ENCODE measurements around the gene ADRM1.

ADRM1 gene

DNA sequence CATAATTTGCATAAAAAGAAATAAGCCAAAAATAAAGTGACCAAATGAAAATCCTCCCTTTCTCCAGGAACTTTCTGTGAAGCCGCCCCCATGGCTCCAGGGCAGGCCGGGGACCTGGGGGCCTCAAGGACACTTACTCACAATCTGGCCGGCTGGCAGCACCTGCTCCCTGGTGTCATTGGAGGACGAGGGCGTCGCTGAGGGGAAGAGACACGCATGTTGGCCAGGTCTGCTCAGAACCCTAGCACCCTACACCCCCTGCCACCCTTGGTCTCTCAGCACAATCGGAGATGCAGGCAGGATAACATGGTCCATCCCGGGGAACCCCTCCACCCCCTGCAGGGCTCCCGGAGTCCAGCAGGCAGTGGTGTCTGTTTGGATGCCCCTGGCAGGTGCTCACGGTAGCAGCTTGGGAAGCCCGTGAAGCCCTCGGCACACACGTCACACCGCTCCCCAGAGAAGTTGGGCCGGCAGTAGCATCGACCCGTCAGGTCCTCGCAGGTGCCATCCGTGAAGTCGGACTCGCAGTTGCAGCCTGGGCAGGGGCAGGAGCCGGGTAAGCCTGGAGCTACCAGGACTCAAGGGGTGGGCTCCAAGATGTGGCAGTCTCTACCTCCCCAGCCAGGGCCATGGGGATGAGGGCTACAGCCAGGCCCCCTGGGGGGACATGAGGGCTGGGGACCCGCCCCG, 43.0 kb downstream of the ADRM1 start:
- H3K4me3 ChIP-seq (ENCODE audit: low read depth, low read length), result no peak overlapping the region
- TF ChIP-seq, protein P1, sequence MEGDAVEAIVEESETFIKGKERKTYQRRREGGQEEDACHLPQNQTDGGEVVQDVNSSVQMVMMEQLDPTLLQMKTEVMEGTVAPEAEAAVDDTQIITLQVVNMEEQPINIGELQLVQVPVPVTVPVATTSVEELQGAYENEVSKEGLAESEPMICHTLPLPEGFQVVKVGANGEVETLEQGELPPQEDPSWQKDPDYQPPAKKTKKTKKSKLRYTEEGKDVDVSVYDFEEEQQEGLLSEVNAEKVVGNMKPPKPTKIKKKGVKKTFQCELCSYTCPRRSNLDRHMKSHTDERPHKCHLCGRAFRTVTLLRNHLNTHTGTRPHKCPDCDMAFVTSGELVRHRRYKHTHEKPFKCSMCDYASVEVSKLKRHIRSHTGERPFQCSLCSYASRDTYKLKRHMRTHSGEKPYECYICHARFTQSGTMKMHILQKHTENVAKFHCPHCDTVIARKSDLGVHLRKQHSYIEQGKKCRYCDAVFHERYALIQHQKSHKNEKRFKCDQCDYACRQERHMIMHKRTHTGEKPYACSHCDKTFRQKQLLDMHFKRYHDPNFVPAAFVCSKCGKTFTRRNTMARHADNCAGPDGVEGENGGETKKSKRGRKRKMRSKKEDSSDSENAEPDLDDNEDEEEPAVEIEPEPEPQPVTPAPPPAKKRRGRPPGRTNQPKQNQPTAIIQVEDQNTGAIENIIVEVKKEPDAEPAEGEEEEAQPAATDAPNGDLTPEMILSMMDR (IDR thresholded peaks at IDR 0.05; ENCODE audit: low read depth, low read length), result no peak

DNA sequence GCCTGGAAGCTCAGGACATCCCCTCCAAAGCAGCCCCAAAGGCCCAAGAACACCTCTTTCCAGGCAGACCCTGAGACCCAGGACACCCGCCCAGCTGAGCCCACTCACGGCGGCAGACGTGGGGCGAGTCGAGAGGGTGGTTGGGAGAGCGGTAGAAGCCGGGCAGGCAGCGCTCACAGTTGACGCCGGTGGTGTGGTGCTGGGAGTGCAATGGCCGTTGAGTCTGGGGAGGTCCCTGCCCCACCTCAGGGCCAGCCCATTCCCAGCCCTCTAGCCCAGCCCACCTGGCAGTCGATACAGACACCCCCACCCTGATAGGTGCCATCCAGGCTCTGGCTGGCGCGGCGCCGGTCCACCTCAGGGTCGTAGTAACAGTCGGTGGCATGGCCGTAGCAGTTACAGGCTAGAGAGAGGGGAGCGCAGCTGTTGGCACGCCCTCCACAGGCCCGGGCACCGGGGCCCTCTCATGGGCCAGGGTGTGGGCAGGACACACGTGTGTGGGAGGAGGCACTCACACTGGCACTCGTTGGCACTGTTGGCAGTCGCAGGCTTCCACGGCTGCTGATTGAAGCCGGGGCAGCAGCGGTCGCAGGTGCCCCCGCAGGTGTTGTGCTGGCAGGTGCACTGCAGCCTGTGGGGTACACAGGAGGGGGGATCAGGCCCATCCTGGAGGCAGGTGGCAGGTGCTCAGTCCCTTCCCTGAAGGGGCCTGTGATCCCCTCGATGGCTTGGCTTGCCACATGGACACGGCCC, 43.8 kb downstream of the ADRM1 start:
- H3K4me3 ChIP-seq (ENCODE audit: low read depth, low read length), result no peak overlapping the region
- TF ChIP-seq, protein P1 (IDR thresholded peaks at IDR 0.05; ENCODE audit: low read depth, low read length), result no peak

DNA sequence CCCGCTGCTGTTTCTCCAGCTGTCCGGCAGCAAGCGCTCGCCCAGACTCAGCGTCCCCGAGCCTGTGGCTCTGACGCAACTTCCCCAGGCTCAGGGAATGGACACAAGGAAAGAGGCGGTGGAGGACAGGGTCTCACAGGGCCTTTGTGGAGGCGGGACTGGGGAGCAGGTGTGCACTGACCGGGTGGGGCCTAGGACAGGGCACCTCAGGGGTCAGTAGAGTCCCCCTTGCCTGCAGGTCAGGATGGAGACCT, 44.3 kb downstream of the ADRM1 start:
- TF ChIP-seq, protein P1 (IDR thresholded peaks at IDR 0.05; ENCODE audit: low read depth, low read length), result no peak

DNA sequence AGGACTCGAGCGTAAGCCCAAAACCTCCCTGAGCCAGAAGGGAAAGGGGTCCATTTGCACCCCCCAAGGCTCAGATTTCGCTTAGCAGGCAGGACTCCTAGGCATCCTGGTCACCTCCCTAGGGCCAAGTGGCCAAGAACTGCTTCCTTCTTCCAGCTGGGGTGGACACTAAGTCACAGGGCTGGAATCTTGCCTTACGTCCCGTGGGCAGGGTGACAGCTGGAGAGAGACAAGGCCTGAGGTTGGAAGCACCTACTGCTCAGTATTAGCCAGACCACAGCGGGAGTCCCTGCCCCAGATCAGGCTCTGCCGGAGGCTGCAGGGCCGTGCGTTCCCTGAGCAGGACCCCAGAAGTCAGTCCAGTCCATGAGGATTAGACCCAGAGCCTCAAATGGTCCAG, 44.6 kb downstream of the ADRM1 start:
- H3K4me3 ChIP-seq (ENCODE audit: low read depth, low read length), result no peak overlapping the region
- TF ChIP-seq, protein P1 (IDR thresholded peaks at IDR 0.05; ENCODE audit: low read depth, low read length), result no peak

More for the DNA sequence above, 44.3 kb downstream of the ADRM1 start:
- H3K4me3 ChIP-seq (ENCODE audit: low read depth, low read length), result no peak overlapping the region

GRCh38 chr20:62348604-62349003, 45.8 kb downstream of the ADRM1 start:
- no peak overlapping the region for H3K4me3 ChIP-seq (ENCODE audit: low read depth, low read length)
- TF ChIP-seq, protein P1 (IDR thresholded peaks at IDR 0.05; ENCODE audit: low read depth, low read length), result no peak

GRCh38 chr20:62349556-62350097, 46.8 kb downstream of the ADRM1 start:
- TF ChIP-seq, protein P1 (IDR thresholded peaks at IDR 0.05; ENCODE audit: low read depth, low read length), result no peak
- no peak overlapping the region for H3K4me3 ChIP-seq (ENCODE audit: low read depth, low read length)

GRCh38 chr20:62350098-62350628, 47.4 kb downstream of the ADRM1 start:
- no peak overlapping the region for H3K4me3 ChIP-seq (ENCODE audit: low read depth, low read length)
- TF ChIP-seq, protein P1 (IDR thresholded peaks at IDR 0.05; ENCODE audit: low read depth, low read length), result no peak

Data from WI38 (cell line).